Ecto neural progenitor cell (in vitro differentiated cells): Measurements from ENCODE around the gene C1QTNF2.
A peak's percentile ranks its signal among the peaks of the same experiment; 100 is the strongest.

Experiments
- DNase-seq: peaks from one replicate; pipeline ENCODE4 v3.0.0-alpha.2; 2018; ENCODE audit warnings: low spot score

C1QTNF2 gene, protein sequence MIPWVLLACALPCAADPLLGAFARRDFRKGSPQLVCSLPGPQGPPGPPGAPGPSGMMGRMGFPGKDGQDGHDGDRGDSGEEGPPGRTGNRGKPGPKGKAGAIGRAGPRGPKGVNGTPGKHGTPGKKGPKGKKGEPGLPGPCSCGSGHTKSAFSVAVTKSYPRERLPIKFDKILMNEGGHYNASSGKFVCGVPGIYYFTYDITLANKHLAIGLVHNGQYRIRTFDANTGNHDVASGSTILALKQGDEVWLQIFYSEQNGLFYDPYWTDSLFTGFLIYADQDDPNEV

DNA sequence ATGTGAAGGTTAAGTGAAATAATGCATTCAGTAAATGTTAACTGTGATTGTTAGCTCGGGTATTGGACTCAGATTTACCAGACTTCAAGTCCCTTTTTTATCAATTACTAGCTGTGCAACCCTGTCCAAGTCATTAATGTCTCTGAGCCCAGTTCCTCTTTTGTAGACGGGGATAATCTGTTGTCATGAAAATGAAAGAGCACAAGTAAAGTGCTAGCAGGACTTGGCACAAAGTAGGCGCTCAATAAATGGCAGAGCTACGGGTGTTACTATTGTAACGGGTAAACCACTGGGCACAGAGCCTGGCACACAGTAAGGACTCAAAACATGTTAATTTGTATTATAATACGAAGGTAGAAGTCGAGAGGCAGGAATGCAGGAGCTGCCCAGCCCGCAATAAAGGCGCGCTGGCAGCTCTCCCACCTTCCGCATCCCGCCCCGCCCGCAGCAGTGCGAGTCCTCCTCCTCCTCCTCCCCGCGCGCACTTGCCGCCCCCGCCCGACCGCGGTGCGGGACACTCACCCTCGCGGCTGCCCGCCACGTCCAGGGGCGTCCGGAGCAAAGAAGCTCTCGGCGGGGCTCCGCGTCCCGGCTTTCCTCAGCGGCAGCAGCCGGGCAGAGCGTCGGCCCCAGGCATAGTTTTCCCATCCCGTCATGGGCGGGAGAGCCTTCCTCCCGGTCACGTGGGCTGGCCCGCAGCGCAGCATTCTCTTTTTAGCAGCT is at the start of gene C1QTNF2:
Gene C1QTNF2 (minus strand): TSS at position 637 of the 723 bp plus-strand sequence. CDS start 15,615 bp downstream, outside the sequence.
- DNase-seq, result peak; percentile 75

- DNase-seq, result no peak
Measured at GRCh38 chr5:160420331-160420610, 49.8 kb upstream of the C1QTNF2 start.

DNA sequence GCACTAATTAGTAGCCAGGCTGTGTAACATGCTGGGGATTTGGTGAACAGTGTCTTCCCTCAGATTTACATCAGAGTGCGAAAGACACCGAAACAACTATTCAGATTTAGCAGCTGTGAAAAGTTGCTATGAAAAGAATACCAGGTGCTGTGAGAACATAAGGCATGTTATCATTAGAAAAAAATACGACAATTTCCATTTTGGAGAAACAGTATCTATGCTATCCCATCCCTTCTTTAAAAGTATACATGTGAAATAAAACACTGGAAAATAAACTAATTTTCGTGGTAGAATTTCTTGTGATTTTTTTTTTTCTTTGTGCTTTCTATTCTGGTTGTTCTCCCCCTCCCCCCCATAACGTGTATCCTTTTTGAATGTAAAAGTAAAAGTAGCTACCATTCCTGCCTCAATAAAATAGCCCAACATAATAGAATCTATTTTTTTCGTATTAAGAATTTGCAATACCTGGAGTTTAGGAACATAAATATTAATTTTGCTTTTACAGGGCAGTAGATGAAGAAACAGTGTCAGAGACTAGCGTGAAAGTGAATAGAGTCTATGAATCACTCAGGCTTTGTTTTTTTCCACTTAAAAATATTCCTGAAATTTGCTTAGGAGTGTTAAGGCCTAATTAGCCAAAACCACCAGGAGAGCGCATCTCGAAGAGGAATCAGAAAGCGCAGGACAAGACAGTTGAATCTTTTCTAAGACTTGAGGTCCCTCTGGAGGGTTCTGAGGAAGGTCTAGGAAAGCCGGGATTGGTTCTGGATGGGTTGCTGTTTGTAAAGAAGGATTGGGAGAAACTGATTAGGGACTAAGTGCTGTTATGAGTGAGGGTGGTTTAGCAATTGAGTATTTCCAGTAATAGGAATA is 49.3 kb upstream of the C1QTNF2 start:
- no peak for DNase-seq

- peak; percentile 94 for DNase-seq
Measured at GRCh38 chr5:160418561-160419457, 48.4 kb upstream of the C1QTNF2 start, which contains the start of gene SLU7. TSS of gene SLU7 (minus strand) at chr5:160419081. CDS start at chr5:160415294, 3,787 bp downstream.

- DNase-seq, result peak; percentile 95
Measured at GRCh38 chr5:160399402-160400353, 29.3 kb upstream of the C1QTNF2 start, which contains the start of gene FAM200C. TSS of gene FAM200C (minus strand) at chr5:160400054. CDS start at chr5:160395490, 4,564 bp downstream.

DNA sequence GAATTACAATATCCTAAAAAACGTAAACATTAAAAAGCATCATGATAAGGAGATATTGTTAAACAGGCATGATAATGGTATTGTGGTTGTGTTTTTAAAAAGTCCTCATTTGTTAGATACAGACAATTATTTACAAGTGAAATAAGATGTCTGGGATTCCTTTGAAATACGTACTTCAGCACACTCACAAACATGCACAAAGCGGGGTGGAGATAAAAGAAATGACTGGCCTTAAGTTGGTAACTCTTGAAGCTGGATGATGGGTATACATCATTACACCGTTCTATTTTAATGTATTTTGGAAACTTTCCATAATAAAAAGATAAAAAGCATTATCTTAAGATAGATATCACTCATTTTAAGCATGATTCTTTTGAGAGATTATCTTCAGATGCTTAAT is 28.4 kb upstream of the C1QTNF2 start:
- DNase-seq, result no peak

- no peak for DNase-seq
Measured at GRCh38 chr5:160397492-160397891, 27.1 kb upstream of the C1QTNF2 start.

GRCh38 chr5:160395111-160395510 is 24.7 kb upstream of the C1QTNF2 start:
- no peak for DNase-seq

DNA sequence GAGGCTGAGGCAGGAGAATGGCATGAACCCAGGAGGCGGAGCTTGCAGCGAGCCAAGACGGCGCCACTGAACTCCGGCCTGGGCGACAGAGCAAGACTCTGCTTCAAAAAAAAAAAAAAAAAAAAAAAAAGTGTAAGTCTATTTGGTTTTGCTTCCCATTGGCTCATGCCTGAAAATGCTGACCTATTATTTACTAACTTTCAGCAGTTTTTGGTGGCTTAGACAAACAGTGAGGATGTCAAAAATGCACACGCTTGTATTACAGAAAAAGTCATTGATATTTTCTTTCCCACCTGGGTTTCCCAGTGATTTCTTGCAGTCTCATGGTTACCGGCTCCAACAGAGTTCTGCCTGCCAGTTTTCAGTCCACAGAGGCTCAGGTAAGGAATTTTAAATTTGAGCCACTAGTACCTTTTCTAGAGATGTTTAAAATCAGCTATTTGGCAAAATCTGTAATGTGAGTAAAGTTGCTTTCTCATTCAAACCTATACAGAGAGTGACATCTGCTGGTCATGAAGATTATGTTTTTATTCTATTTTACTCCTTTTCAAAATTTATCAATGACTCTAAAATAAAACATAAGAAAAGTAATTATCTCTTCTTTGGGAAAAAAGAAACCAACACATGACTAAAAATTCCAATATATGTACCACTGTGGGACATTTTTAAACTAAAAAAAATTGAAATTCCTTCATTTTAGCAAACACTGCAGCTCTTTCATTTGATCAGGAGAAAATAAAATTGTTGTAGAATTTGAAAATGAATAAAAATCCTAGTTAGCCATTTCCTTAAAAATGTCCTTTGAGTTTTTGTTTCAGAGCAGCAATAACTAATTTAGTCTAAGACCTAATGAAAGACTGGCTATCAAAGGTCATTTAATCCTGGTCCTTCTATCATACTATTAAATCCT is 20.6 kb upstream of the C1QTNF2 start:
- DNase-seq, result no peak

- DNase-seq, result no peak
Measured at GRCh38 chr5:160387445-160387844, 17.0 kb upstream of the C1QTNF2 start.

DNA sequence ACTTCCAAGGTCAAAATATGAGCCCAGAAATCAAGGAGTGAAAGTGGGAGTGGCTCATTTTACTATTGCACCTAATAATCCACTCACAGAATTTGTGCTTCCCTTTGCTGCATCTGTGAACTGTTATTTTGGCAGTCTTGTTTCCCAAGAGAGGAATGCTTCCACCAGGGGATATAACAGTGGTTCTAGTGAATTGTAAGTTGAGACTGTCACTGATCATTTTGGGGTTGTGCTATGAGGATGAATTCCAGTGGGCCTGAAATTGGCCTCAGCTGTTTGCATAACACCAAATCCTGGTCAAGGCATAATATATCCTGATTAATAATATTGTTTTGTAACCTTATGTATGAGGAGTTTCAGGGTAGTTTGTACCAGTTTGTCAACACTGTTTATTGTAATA is 15.1 kb upstream of the C1QTNF2 start:
- DNase-seq, result no peak

DNA sequence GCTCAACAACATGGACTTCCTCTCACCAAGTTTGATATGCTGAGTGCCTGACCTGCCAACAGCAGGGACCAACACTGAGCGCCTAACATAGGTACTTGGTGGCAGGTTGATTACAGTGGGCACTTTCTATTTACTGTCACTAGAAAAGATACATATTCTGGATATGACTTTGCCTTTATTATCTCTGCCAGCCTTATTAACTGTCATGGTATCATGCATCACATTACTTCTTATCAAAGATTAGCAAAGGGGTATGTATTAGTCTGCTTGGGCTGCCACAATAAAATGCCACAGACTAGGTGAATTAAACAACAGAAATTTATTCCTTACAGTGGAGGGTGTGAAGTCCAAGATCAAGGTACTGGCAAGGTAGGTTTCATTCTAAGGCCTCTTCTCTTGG is 14.3 kb upstream of the C1QTNF2 start:
- DNase-seq, result no peak

DNA sequence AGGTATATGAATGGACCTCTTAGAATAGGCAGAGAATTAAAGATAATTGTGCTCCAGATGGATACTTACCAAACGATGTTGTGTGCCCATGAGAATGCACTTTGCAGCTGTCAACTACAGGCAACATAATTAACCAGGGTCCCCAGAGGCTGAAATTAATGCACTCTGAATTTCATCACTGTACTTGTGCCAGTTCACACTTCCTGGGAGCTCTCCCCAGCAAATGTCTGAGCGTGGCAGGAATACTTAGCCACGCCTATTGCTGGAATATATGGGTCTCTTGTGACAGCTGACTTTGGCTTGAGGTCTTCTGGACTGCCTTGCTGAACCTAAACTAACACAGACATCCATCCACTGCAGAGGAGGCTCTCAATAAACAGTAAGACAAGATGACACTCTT is 11.9 kb upstream of the C1QTNF2 start:
- DNase-seq, result no peak

DNA sequence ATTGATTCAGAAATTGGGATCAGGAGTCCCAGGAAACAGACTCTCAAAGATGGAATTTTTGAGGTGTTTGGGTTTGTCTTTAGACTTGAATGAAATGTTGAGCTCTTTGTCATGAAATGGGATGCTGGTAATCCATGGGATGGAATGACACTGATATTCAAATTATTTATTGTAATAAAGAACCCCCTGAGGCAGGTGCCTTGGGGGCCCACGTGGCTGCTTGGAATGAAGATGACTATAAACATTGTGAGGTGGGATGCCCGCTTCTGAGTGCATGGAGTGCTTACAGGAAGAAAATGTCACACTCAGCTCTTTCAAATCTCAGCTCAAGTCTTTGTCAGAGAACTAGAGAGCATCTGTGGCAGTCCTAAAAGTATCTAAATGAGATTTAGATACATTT is 9.6 kb upstream of the C1QTNF2 start:
- no peak for DNase-seq

DNA sequence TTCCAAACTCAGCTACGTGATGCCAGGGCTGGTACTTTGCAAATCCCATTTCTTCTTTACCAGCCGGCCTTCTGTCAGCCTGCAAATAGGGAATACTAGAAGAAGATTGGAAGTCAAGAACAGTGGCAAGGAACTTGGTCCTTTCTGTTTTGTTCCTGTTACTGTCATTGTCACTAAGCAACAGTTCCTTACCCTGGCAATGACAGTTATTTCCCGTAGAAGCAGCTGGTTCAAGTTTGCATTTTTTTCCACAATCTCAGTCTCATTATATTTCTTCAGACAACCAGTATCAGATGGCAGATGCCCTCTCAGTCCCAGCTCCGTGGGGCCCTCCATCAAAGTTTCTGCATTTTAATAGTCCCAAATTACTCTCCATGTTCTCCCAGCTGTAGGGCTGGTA is 9.1 kb upstream of the C1QTNF2 start:
- DNase-seq, result no peak

DNA sequence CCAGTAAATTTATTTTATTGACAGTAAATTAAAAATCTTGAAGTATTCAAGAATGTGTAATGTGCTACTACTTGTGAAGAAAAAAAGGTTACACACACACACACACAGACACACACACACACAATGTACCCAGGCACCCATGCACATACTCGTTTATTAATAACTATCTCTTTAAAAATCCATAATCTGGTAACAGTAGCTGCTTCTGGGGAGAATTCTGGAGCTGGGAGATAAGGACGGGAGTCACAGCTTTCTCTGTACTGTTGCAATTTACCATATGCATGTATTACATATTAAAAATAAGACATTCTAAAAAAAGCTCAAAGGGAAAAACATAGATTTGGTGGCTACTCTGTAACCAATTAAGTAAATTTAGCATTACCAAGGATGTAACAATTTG is 7.9 kb upstream of the C1QTNF2 start:
- DNase-seq, result no peak

DNA sequence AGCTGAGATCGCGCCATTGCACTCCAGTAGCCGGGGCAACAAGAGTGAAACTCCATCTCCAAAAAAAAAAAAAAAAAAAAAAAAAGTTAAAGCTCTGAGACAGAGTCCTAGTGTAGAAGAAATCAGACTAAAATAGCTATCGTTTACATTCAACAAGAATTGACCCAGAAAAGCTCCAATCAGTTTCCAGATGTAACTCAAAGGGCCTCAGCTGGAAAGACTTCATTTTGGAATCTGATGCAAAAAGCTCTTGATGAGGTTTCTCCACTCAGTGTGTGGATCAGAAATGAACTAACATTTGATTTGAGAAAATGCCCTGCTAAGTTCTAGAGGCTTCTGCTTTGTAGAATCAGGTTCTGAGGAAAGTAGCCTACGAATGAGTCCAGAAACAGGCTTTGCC is 7.2 kb upstream of the C1QTNF2 start:
- no peak for DNase-seq

DNA sequence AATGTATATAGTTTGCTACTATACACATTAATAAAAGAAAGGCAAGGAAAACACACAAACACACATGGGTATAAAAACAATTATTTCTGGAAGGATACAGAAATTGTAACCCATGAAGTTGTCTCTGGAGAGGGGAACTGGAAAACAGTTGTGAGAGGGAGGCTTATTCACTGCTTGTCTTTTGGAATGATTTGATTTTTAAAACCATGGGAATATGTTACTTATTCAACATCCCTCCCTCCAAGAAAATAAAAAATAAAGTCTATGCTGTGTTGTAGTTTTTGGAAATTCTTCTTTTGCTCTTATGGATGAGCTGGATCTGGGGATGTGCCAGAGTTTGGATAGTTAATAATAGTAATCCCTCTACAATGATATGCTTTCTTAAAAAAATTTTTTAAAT is 6.0 kb upstream of the C1QTNF2 start:
- no peak for DNase-seq

GRCh38 chr5:160375701-160376100 is 5.3 kb upstream of the C1QTNF2 start:
- DNase-seq, result no peak
